H9 (cell line): Measurements from ENCODE around the gene PRKCZ. TPM values are rescaled to one million over a fixed set of nuclear protein-coding genes. Genes with fewer than 3 reads are reported as not detected.

Source experiments
- DNase-seq: peaks from one replicate; pipeline ENCODE4 v3.0.0-alpha.2; 2017
- H2AFZ ChIP-seq: one replicate; pipeline ENCODE4 v1.6.1; 2013; ENCODE audit warnings: mild to moderate bottlenecking, low read length, control low read depth, moderate library complexity
- H2AK5ac ChIP-seq: 2 replicates; pipeline ENCODE4 v1.6.1; 2013; ENCODE audit warnings: low read length, control low read depth, mixed read lengths; ENCODE audit not compliant: insufficient read length
- H2BK120ac ChIP-seq: one replicate; pipeline ENCODE4 v1.6.1; 2013; ENCODE audit warnings: low read depth, mild to moderate bottlenecking, low read length, control low read depth, inconsistent platforms; ENCODE audit not compliant: poor library complexity, severe bottlenecking
- H2BK12ac ChIP-seq: 2 replicates; pipeline ENCODE4 v1.6.1; 2013; ENCODE audit warnings: low read length, control low read depth, mixed read lengths, low read depth; ENCODE audit not compliant: insufficient read length
- H2BK15ac ChIP-seq: 2 replicates; pipeline ENCODE4 v1.6.1; 2013; ENCODE audit warnings: low read depth, low read length, control low read depth
- H2BK20ac ChIP-seq: one replicate; pipeline ENCODE4 v1.6.1; 2013; ENCODE audit warnings: low read depth, mild to moderate bottlenecking, low read length, control low read depth, inconsistent platforms; ENCODE audit not compliant: poor library complexity, severe bottlenecking
- H2BK5ac ChIP-seq: 2 replicates; pipeline ENCODE4 v1.6.1; 2013; ENCODE audit warnings: low read length, control low read depth, mixed read lengths; ENCODE audit not compliant: insufficient read length
- H3K14ac ChIP-seq: 2 replicates; pipeline ENCODE4 v1.6.1; 2013; ENCODE audit warnings: low read length, control low read depth; ENCODE audit not compliant: insufficient read depth
- H3K18ac ChIP-seq: 2 replicates; pipeline ENCODE4 v1.6.1; 2013; ENCODE audit warnings: low read depth, mild to moderate bottlenecking, mixed read lengths, low read length, control low read depth; ENCODE audit not compliant: insufficient read length
- H3K23ac ChIP-seq: 2 replicates; pipeline ENCODE4 v1.6.1; 2013; ENCODE audit warnings: low read length, control low read depth, mixed read lengths, low read depth; ENCODE audit not compliant: insufficient read length
- H3K23me2 ChIP-seq: 2 replicates; pipeline ENCODE4 v1.6.1; 2013; ENCODE audit warnings: low read depth, mild to moderate bottlenecking, mixed read lengths, low read length, control low read depth; ENCODE audit not compliant: insufficient read length, poor library complexity, severe bottlenecking
- H3K27ac ChIP-seq: 2 replicates; pipeline ENCODE4 v1.5.1; 2013; ENCODE audit warnings: low read length, control low read depth, mixed read lengths, low read depth; ENCODE audit not compliant: insufficient read length
- H3K27me3 ChIP-seq: 2 replicates; pipeline ENCODE4 v1.6.1; 2013; ENCODE audit warnings: low read length, control low read depth, inconsistent platforms; ENCODE audit not compliant: insufficient read depth
- H3K4ac ChIP-seq: 2 replicates; pipeline ENCODE4 v1.6.1; 2013; ENCODE audit warnings: low read depth, mild to moderate bottlenecking, control low read depth, inconsistent platforms, low read length, moderate library complexity
- H3K4me1 ChIP-seq: 2 replicates; pipeline ENCODE4 v1.6.1; 2013; ENCODE audit warnings: low read length, control low read depth, inconsistent platforms; ENCODE audit not compliant: insufficient read depth
- H3K4me2 ChIP-seq: 2 replicates; pipeline ENCODE4 v1.6.1; 2013; ENCODE audit warnings: low read length, control low read depth, mixed read lengths; ENCODE audit not compliant: insufficient read length, insufficient read depth
- H3K56ac ChIP-seq: 2 replicates; pipeline ENCODE4 v1.6.1; 2013; ENCODE audit warnings: low read depth, mild to moderate bottlenecking, mixed read lengths, low read length, control low read depth; ENCODE audit not compliant: insufficient read length
- H3K79me1 ChIP-seq: 2 replicates; pipeline ENCODE4 v1.6.1; 2013; ENCODE audit warnings: low read depth, mild to moderate bottlenecking, moderate library complexity, low read length, control low read depth, inconsistent platforms; ENCODE audit not compliant: insufficient read depth, poor library complexity, severe bottlenecking
- H3K79me2 ChIP-seq: 2 replicates; pipeline ENCODE4 v1.6.1; 2013; ENCODE audit warnings: low read length, control low read depth, inconsistent platforms; ENCODE audit not compliant: insufficient read depth
- H3K9ac ChIP-seq: 2 replicates; pipeline ENCODE4 v1.6.1; 2013; ENCODE audit warnings: low read length, control low read depth, mixed read lengths; ENCODE audit not compliant: insufficient read length; ENCODE audit errors: extremely low read depth
- H3K9me3 ChIP-seq: one replicate; pipeline ENCODE4 v1.6.1; 2013; ENCODE audit warnings: low read depth, low read length, inconsistent platforms; ENCODE audit not compliant: control insufficient read depth
- H3T11ph ChIP-seq: one replicate; pipeline ENCODE4 v1.6.1; 2013; ENCODE audit warnings: mild to moderate bottlenecking, low read length, control low read depth, inconsistent platforms
- H4K20me1 ChIP-seq: one replicate; pipeline ENCODE4 v1.6.1; 2013; ENCODE audit not compliant: control insufficient read depth, insufficient read length, insufficient read depth
- H4K5ac ChIP-seq: 2 replicates; pipeline ENCODE4 v1.6.1; 2013; ENCODE audit warnings: low read depth, mild to moderate bottlenecking, mixed read lengths, low read length, control low read depth; ENCODE audit not compliant: insufficient read length
- H4K8ac ChIP-seq: replicated peaks from 2 replicates; pipeline ENCODE4 v1.6.1; 2013; ENCODE audit warnings: low read length, control low read depth, mixed read lengths, low read depth; ENCODE audit not compliant: insufficient read length
- H4K91ac ChIP-seq: 2 replicates; pipeline ENCODE4 v1.6.1; 2013; ENCODE audit warnings: low read depth, mild to moderate bottlenecking, moderate library complexity, mixed read lengths, low read length, control low read depth; ENCODE audit not compliant: insufficient read length
- H3K27ac Mint-ChIP-seq, 3 experiments: 2 replicates in 2 of 3; 3 replicates in 1 of 3; pipeline ENCODE4 v1.8.0; 2020 to 2021; ENCODE audit warnings: mixed read lengths in 3 of 3, mild to moderate bottlenecking in 1 of 3, moderate library complexity in 1 of 3
- H3K27me3 Mint-ChIP-seq: 2 replicates; pipeline ENCODE4 v1.8.0; 2021; ENCODE audit warnings: low read depth, mild to moderate bottlenecking, moderate library complexity, mixed read lengths
- H3K36me3 Mint-ChIP-seq, 3 experiments: 2 replicates in 2 of 3; 3 replicates in 1 of 3; pipeline ENCODE4 v1.8.0; 2020 to 2021; ENCODE audit warnings: low read depth in 3 of 3, mixed read lengths in 3 of 3; ENCODE audit not compliant: insufficient read depth in 1 of 3
- H3K4me1 Mint-ChIP-seq, 2 experiments: 2 replicates each; pipeline ENCODE4 v1.8.0; 2020; ENCODE audit warnings: mixed read lengths in 2 of 2
- H3K4me3 Mint-ChIP-seq, 2 experiments: 2 replicates in 1 of 2; 3 replicates in 1 of 2; pipeline ENCODE4 v1.8.0; 2020 to 2021; ENCODE audit warnings: mild to moderate bottlenecking in 2 of 2, mixed read lengths in 2 of 2, moderate library complexity in 1 of 2
- H3K9me3 Mint-ChIP-seq, 2 experiments: 2 replicates in 1 of 2; 3 replicates in 1 of 2; pipeline ENCODE4 v1.8.0; 2020; ENCODE audit warnings: mild to moderate bottlenecking in 2 of 2, mixed read lengths in 2 of 2, moderate library complexity in 1 of 2
- CTCF ChIP-seq: fragments of 200-600 bp; sonication (generic); conservative IDR thresholded peaks from 3 replicates; pipeline ENCODE4 v1.8.0; 2021; ENCODE audit warnings: antibody characterized with exemption, mild to moderate bottlenecking
- WGBS: extraction: QIAGEN DNeasy Blood & Tissue Kit; methylation state at CpG from one replicate; pipeline ENCODE4 v1.1.7; 2013; ENCODE audit warnings: missing lambda C conversion rate, low lambda C conversion rate, mixed read lengths; ENCODE audit not compliant: insufficient read length; ENCODE audit errors: extremely low coverage; 5-methylcytosine and 5-hydroxymethylcytosine counted together
- total RNA-seq: library from RNA; stranded (reverse); gene quantifications from 2 replicates; pipeline ENCODE4 v1.2.1, GENCODE V29; 2021

PRKCZ gene
- total RNA-seq, 1 experiment from 2014 or later, result 48.4 TPM

DNA sequence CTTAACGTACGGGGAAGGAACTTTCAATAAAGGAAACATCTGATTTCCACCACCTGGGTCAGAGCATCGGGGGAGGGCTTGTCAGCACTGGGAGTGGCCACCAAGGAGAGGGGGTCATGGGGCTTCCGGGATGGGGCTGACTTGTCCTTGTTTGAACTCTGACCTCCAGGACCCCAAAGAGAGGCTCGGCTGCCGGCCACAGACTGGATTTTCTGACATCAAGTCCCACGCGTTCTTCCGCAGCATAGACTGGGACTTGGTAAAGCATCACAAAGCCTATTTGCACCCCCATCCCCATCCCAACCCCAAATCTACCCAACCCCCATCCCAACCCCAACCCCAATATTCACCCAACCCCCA lies 124.8 kb downstream of the PRKCZ start:
- Histone ChIP-seq H3K27me3 (no peaks in the 10 kb centered on the region), H3K9ac (no peak overlapping the region), H2AK5ac (no peak overlapping the region), H3K4me2 (no peak overlapping the region), H3K14ac (no peak overlapping the region), H2BK15ac (no peak overlapping the region), H2BK20ac (no peak overlapping the region), H4K8ac (no peak overlapping the region), H3K23ac (no peak overlapping the region), H3K56ac (no peak overlapping the region), H4K20me1 (no peaks in the 10 kb centered on the region), H3K23me2 (no peaks in the 10 kb centered on the region), H3K79me2 (no peaks in the 10 kb centered on the region), H2AFZ (no peak overlapping the region), H3K4me1 (no peaks in the 10 kb centered on the region), H2BK120ac (no peak overlapping the region), H2BK12ac (no peak overlapping the region), H3K9me3 (no peaks in the 10 kb centered on the region), H3K18ac (no peak overlapping the region), H2BK5ac (no peak overlapping the region), H3K4ac (no peak overlapping the region), H3K27ac (no peak overlapping the region), H3K79me1 (no peaks in the 10 kb centered on the region), H4K5ac (no peak overlapping the region), H4K91ac (no peak overlapping the region), H3T11ph (no peak overlapping the region)
- Mint-ChIP-seq H3K36me3 (peaks cover 11 to 55% (median 50%) of the 10 kb centered on the region in 3 experiments; a peak in 6 of 7 replicates), H3K4me1 (peaks cover 2 to 8% of the 10 kb centered on the region in 2 experiments; a peak in 2 of 4 replicates), H3K4me3 (no peak overlapping the region), H3K27me3 (no peaks in the 10 kb centered on the region), H3K9me3 (no peaks in the 10 kb centered on the region), H3K27ac (no peak overlapping the region)
- DNase-seq, result no peak
- TF ChIP-seq CTCF, result no peak
- no CpG with 5 or more reads among the region's 9 CpGs for WGBS
